ENCODE measurements around the gene PRCP. TPM values are rescaled to one million over a fixed set of nuclear protein-coding genes. Genes with fewer than 3 reads are reported as not detected.

Gene PRCP
- total and polyA plus RNA-seq, 7 donors = 11.5 to 23.5 (median 12.1) TPM

DNA sequence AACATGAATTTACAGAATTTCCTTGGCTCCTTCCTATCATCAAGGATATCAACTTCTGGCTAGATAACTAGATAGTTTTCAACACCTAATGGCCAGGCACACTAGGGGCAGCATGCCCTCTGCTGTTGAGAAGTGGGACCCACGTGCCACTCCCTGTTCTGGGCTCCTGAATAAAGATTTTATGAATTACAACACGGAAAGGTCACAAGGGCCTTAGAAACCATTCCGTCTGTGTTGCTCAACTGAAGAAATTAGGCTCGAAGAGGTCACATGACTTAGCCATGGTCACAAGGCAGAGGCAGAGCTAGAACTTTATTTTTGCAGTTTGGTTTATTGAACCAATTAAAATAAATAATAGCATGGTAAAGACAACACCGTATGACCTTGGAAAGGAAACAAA lies 36.0 kb downstream of the PRCP start:
- Histone ChIP-seq H3K27me3 (ENCODE audit: insufficient read depth in 3 of 3, low read length in 2 of 3) (no peaks in the 10 kb centered on the region), H3K4me1 (peaks cover 9% of the 10 kb centered on the region), H3K4me3 (no peak overlapping the region), H3K27ac (no peak overlapping the region), H3K36me3 (ENCODE audit: insufficient read depth in 1 of 2, low read depth in 1 of 2) (no peaks in the 10 kb centered on the region), H3K9me3 (no peaks in the 10 kb centered on the region)
- TF ChIP-seq CTCF (IDR thresholded peaks at IDR 0.05) = peak; percentile 44
- 13 to 19% (median 14%) methylated on average over 5 of the region's 5 CpGs for WGBS, 3 donors
- ATAC-seq = peak; percentile 62 to 93 (median 80)
- peak; percentile 44 to 78 for DNase-seq
- intact Hi-C loops (cut with DNase I) = loop anchor here in 1 of 2 donors (2.0 kb wide), 1 partner anchor 145 kb away; no protein-coding TSS in a partner anchor

DNA sequence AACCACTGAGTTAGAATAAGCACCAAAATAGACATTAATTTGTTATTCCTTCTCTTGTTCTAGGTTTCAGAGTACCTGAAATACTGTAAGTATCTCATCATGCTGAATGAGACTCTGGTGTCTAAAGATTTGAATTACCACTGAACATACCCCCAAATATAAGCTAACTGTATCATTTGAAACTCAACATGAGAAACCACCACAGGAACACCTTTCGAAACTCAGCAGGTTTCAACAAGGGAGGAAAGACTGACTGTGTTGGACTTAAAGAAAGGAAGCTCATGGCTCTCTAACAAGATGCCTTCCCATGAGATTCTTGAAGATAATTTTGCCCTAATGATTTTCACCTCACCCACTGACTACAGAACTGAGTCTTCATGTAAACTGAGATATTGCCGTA lies 37.0 kb downstream of the PRCP start:
- TF ChIP-seq CTCF (IDR thresholded peaks at IDR 0.05) = no peak
- DNase-seq = no peak
- H3K4me1 ChIP-seq = peaks cover 9% of the 10 kb centered on the region
- ATAC-seq = no peak
- intact Hi-C loops (cut with DNase I) = no loop called here
- no peak overlapping the region for H3K4me3 ChIP-seq
- no peaks in the 10 kb centered on the region for H3K36me3 ChIP-seq (ENCODE audit: insufficient read depth in 1 of 2, low read depth in 1 of 2)
- 92 to 98% (median 97%) methylated on average over 2 of the region's 2 CpGs for WGBS, 3 donors
- H3K27ac ChIP-seq = no peak overlapping the region
- no peaks in the 10 kb centered on the region for H3K9me3 ChIP-seq
- no peaks in the 10 kb centered on the region for H3K27me3 ChIP-seq (ENCODE audit: insufficient read depth in 3 of 3, low read length in 2 of 3)

- no peak overlapping the region for H3K4me3 ChIP-seq
- DNase-seq = no peak
- no peak overlapping the region for H3K27ac ChIP-seq
- intact Hi-C loops (cut with DNase I) = no loop called here
- no peaks in the 10 kb centered on the region for H3K36me3 ChIP-seq (ENCODE audit: insufficient read depth in 1 of 2, low read depth in 1 of 2)
- TF ChIP-seq CTCF (IDR thresholded peaks at IDR 0.05) = no peak
- peaks cover 3% of the 10 kb centered on the region for H3K4me1 ChIP-seq
- WGBS, 3 donors = 59 to 92% (median 75%) methylated on average over 2 of the region's 2 CpGs
- H3K9me3 ChIP-seq = no peaks in the 10 kb centered on the region
- no peaks in the 10 kb centered on the region for H3K27me3 ChIP-seq (ENCODE audit: insufficient read depth in 3 of 3, low read length in 2 of 3)
- no peak for ATAC-seq
Measured at GRCh38 chr11:82862379-82862778, 37.9 kb downstream of the PRCP start.

GRCh38 chr11:82859750-82860149 lies 40.5 kb downstream of the PRCP start:
- TF ChIP-seq CTCF (IDR thresholded peaks at IDR 0.05) = no peak
- H3K36me3 ChIP-seq (ENCODE audit: insufficient read depth in 1 of 2, low read depth in 1 of 2) = no peaks in the 10 kb centered on the region
- 92 to 94% (median 93%) methylated on average over 2 of the region's 2 CpGs for WGBS, 3 donors
- intact Hi-C loops (cut with DNase I) = no loop called here
- no peaks in the 10 kb centered on the region for H3K9me3 ChIP-seq
- DNase-seq (no peak), ATAC-seq (no peak)
- no peak overlapping the region for H3K27ac ChIP-seq
- H3K27me3 ChIP-seq (ENCODE audit: insufficient read depth in 3 of 3, low read length in 2 of 3) = no peaks in the 10 kb centered on the region
- H3K4me3 ChIP-seq = no peak overlapping the region
- H3K4me1 ChIP-seq = no peaks in the 10 kb centered on the region

DNA sequence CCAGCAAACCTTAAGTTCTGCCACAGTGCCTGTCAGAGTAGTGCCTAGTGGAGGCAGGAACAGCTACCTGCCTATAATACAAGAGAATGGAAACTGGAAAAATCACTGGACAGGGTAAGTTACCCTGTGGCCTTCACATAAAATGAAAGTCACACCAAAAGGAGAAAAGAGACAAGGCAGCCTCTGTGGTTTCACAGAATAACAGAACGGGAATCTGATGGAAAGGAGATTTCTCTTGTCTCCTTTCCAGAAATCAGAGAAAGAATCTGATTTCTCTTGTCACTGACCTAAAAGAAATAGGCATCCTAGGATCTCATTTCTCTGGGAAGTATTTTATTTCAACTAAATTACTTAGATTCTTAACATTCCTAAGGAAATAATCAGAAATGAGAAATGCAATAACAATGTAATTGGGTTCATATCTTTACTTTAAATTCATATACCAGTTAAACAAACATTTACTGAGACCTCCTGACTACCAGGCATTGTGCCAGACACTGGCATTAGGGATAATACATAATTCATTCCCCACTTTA lies 41.6 kb downstream of the PRCP start:
- 29 to 64% (median 52%) methylated on average over 1 of the region's 1 CpG for WGBS, 3 donors
- no peak for DNase-seq
- TF ChIP-seq CTCF (IDR thresholded peaks at IDR 0.05) = no peak
- Histone ChIP-seq H3K4me3 (no peak overlapping the region), H3K27me3 (ENCODE audit: insufficient read depth in 3 of 3, low read length in 2 of 3) (no peaks in the 10 kb centered on the region), H3K36me3 (ENCODE audit: insufficient read depth in 1 of 2, low read depth in 1 of 2) (no peaks in the 10 kb centered on the region), H3K27ac (no peak overlapping the region), H3K9me3 (no peaks in the 10 kb centered on the region), H3K4me1 (no peaks in the 10 kb centered on the region)
- intact Hi-C loops (cut with DNase I) = no loop called here
- ATAC-seq = no peak

All from psoas muscle (tissue), 8 donors.